ENCODE results near the gene IGF1R.

GRCh38 chr15:98655732-98656131 lies 7.4 kb downstream of the IGF1R start:
- TF ChIP-seq POLR2A (IDR thresholded peaks at IDR 0.05) (no peak), CTCF (IDR thresholded peaks at IDR 0.05) (no peak)
